Measurements from ENCODE around the gene S100A7A.
A peak's percentile ranks its signal among the peaks of the same experiment; 100 is the strongest.
"Not testable (repeated sequence)": the region's sequence is repeated elsewhere in the genome, so short reads cannot be mapped to it uniquely, and the experiment has no call there.

S100A7A gene

GRCh38 chr1:153431427-153431826 is 15.1 kb downstream of the S100A7A start:
- Mint-ChIP-seq H3K4me3 (no peak overlapping the region), H3K36me3 (ENCODE audit: insufficient read depth) (no peaks in the 10 kb centered on the region), H3K9me3 (no peaks in the 10 kb centered on the region), H3K27me3 (peaks cover 93% of the 10 kb centered on the region), H3K4me1 (no peaks in the 10 kb centered on the region), H3K27ac (ENCODE audit: low read depth) (no peak overlapping the region)
- DNase-seq (ENCODE audit: low spot score in 2 of 2) = no peak
- ATAC-seq (replicated peaks; ENCODE audit: extremely low read depth, poor library complexity, severe bottlenecking) = no peak

GRCh38 chr1:153431928-153432327 is 15.6 kb downstream of the S100A7A start:
- Mint-ChIP-seq H3K36me3 (ENCODE audit: insufficient read depth) (no peaks in the 10 kb centered on the region), H3K4me1 (no peaks in the 10 kb centered on the region), H3K4me3 (no peak overlapping the region), H3K27ac (ENCODE audit: low read depth) (no peak overlapping the region), H3K9me3 (no peaks in the 10 kb centered on the region), H3K27me3 (peaks cover 93% of the 10 kb centered on the region)
- ATAC-seq (replicated peaks; ENCODE audit: extremely low read depth, poor library complexity, severe bottlenecking) (no peak), DNase-seq (ENCODE audit: low spot score in 2 of 2) (no peak)

GRCh38 chr1:153432874-153433681 is 16.8 kb downstream of the S100A7A start:
- peaks cover 93% of the 10 kb centered on the region for H3K27me3 Mint-ChIP-seq
- H3K9me3 Mint-ChIP-seq = no peaks in the 10 kb centered on the region
- H3K36me3 Mint-ChIP-seq (ENCODE audit: insufficient read depth) = no peaks in the 10 kb centered on the region
- H3K4me3 Mint-ChIP-seq = no peak overlapping the region
- H3K4me1 Mint-ChIP-seq = no peaks in the 10 kb centered on the region
- ATAC-seq (replicated peaks; ENCODE audit: extremely low read depth, poor library complexity, severe bottlenecking) (no peak), DNase-seq (ENCODE audit: low spot score in 2 of 2) (no peak)
- H3K27ac Mint-ChIP-seq (ENCODE audit: low read depth) = no peak overlapping the region

- Mint-ChIP-seq H3K27me3 (peaks cover 93% of the 10 kb centered on the region), H3K4me1 (no peaks in the 10 kb centered on the region), H3K9me3 (no peaks in the 10 kb centered on the region), H3K36me3 (ENCODE audit: insufficient read depth) (no peaks in the 10 kb centered on the region), H3K27ac (ENCODE audit: low read depth) (no peak overlapping the region), H3K4me3 (no peak overlapping the region)
- ATAC-seq (replicated peaks; ENCODE audit: extremely low read depth, poor library complexity, severe bottlenecking) (no peak), DNase-seq (ENCODE audit: low spot score in 2 of 2) (peak in 1 of 2 donors; percentile 0)
These were observed 18.6 kb downstream of the S100A7A start for GRCh38 chr1:153434746-153435455.

GRCh38 chr1:153437236-153437635 is 20.9 kb downstream of the S100A7A start:
- no peak overlapping the region for H3K4me3 Mint-ChIP-seq
- H3K36me3 Mint-ChIP-seq (ENCODE audit: insufficient read depth) = no peaks in the 10 kb centered on the region
- ATAC-seq (replicated peaks; ENCODE audit: extremely low read depth, poor library complexity, severe bottlenecking) = no peak
- H3K27ac Mint-ChIP-seq (ENCODE audit: low read depth) = no peak overlapping the region
- no peak for DNase-seq (ENCODE audit: low spot score in 2 of 2)
- no peaks in the 10 kb centered on the region for H3K4me1 Mint-ChIP-seq
- H3K9me3 Mint-ChIP-seq = no peaks in the 10 kb centered on the region
- peaks cover 94% of the 10 kb centered on the region for H3K27me3 Mint-ChIP-seq

GRCh38 chr1:153438599-153438998 is 22.3 kb downstream of the S100A7A start:
- H3K36me3 Mint-ChIP-seq (ENCODE audit: insufficient read depth) = no peaks in the 10 kb centered on the region
- no peak for DNase-seq (ENCODE audit: low spot score in 2 of 2)
- no peaks in the 10 kb centered on the region for H3K9me3 Mint-ChIP-seq
- no peak for ATAC-seq (replicated peaks; ENCODE audit: extremely low read depth, poor library complexity, severe bottlenecking)
- no peak overlapping the region for H3K4me3 Mint-ChIP-seq
- peaks cover 88% of the 10 kb centered on the region for H3K27me3 Mint-ChIP-seq
- H3K27ac Mint-ChIP-seq (ENCODE audit: low read depth) = no peak overlapping the region
- H3K4me1 Mint-ChIP-seq = no peaks in the 10 kb centered on the region

- Mint-ChIP-seq H3K9me3 (no peaks in the 10 kb centered on the region), H3K27ac (ENCODE audit: low read depth) (no peak overlapping the region), H3K4me3 (no peak overlapping the region), H3K4me1 (no peaks in the 10 kb centered on the region), H3K27me3 (peaks cover 88% of the 10 kb centered on the region), H3K36me3 (ENCODE audit: insufficient read depth) (no peaks in the 10 kb centered on the region)
- no peak for DNase-seq (ENCODE audit: low spot score in 2 of 2)
- ATAC-seq (replicated peaks; ENCODE audit: extremely low read depth, poor library complexity, severe bottlenecking) = no peak
These were observed 23.0 kb downstream of the S100A7A start for GRCh38 chr1:153439273-153439672.

- no peaks in the 10 kb centered on the region for H3K36me3 Mint-ChIP-seq (ENCODE audit: insufficient read depth)
- ATAC-seq (replicated peaks; ENCODE audit: extremely low read depth, poor library complexity, severe bottlenecking) = no peak
- H3K9me3 Mint-ChIP-seq = no peaks in the 10 kb centered on the region
- H3K4me1 Mint-ChIP-seq = no peaks in the 10 kb centered on the region
- H3K27me3 Mint-ChIP-seq = peaks cover 88% of the 10 kb centered on the region
- H3K27ac Mint-ChIP-seq (ENCODE audit: low read depth) = no peak overlapping the region
- no peak overlapping the region for H3K4me3 Mint-ChIP-seq
- DNase-seq (ENCODE audit: low spot score in 2 of 2) = no peak
These were observed 25.0 kb downstream of the S100A7A start for GRCh38 chr1:153441238-153441755.

GRCh38 chr1:153443486-153443885 is 27.2 kb downstream of the S100A7A start:
- Mint-ChIP-seq H3K36me3 (ENCODE audit: insufficient read depth) (peaks cover 1% of the 10 kb centered on the region), H3K4me1 (no peaks in the 10 kb centered on the region)

GRCh38 chr1:153444078-153444477 is 27.8 kb downstream of the S100A7A start:
- Mint-ChIP-seq H3K9me3 (no peaks in the 10 kb centered on the region), H3K4me3 (no peak overlapping the region), H3K36me3 (ENCODE audit: insufficient read depth) (peaks cover 2% of the 10 kb centered on the region), H3K27me3 (peaks cover 88% of the 10 kb centered on the region), H3K27ac (ENCODE audit: low read depth) (no peak overlapping the region), H3K4me1 (no peaks in the 10 kb centered on the region)
- ATAC-seq (replicated peaks; ENCODE audit: extremely low read depth, poor library complexity, severe bottlenecking) (no peak), DNase-seq (ENCODE audit: low spot score in 2 of 2) (no peak)

More at GRCh38 chr1:153443486-153443885, 27.2 kb downstream of the S100A7A start:
- ATAC-seq (replicated peaks; ENCODE audit: extremely low read depth, poor library complexity, severe bottlenecking) (no peak), DNase-seq (ENCODE audit: low spot score in 2 of 2) (no peak)
- no peak overlapping the region for H3K4me3 Mint-ChIP-seq
- no peak overlapping the region for H3K27ac Mint-ChIP-seq (ENCODE audit: low read depth)
- no peaks in the 10 kb centered on the region for H3K9me3 Mint-ChIP-seq
- H3K27me3 Mint-ChIP-seq = peaks cover 88% of the 10 kb centered on the region

GRCh38 chr1:153447498-153448170 is 31.3 kb downstream of the S100A7A start:
- no peak for DNase-seq (ENCODE audit: low spot score in 2 of 2)
- Mint-ChIP-seq H3K27me3 (peaks cover 84% of the 10 kb centered on the region), H3K27ac (ENCODE audit: low read depth) (no peak overlapping the region), H3K9me3 (no peaks in the 10 kb centered on the region), H3K36me3 (ENCODE audit: insufficient read depth) (peaks cover 2% of the 10 kb centered on the region), H3K4me3 (no peak overlapping the region), H3K4me1 (no peaks in the 10 kb centered on the region)
- ATAC-seq (replicated peaks; ENCODE audit: extremely low read depth, poor library complexity, severe bottlenecking) = no peak

- not testable (repeated sequence) for H3K36me3 Mint-ChIP-seq (ENCODE audit: insufficient read depth); H3K9me3 Mint-ChIP-seq; ATAC-seq (replicated peaks; ENCODE audit: extremely low read depth, poor library complexity, severe bottlenecking); H3K4me3 Mint-ChIP-seq; H3K27ac Mint-ChIP-seq (ENCODE audit: low read depth); H3K4me1 Mint-ChIP-seq; DNase-seq (ENCODE audit: low spot score in 2 of 2)
- peaks cover 83% of the 10 kb centered on the region for H3K27me3 Mint-ChIP-seq
These were observed 32.5 kb downstream of the S100A7A start for GRCh38 chr1:153448851-153449250.

Measured in central memory CD8-positive, alpha-beta T cell (primary cell).